HUDEP-2 (cell line): ENCODE measurements around the gene FRMD8.

Experiments
- DNase-seq, 76 experiments: peaks; one replicate each; lab custom pipeline; 2025; ENCODE audit not compliant: unreplicated experiment in 76 of 76; lab: John Stamatoyannopoulos, UW

Gene FRMD8

GRCh38 chr11:65432686-65433582, 46.5 kb downstream of the FRMD8 start:
- peak in 23 of 76 experiments; percentile 25 to 64 (median 40) for DNase-seq

GRCh38 chr11:65433657-65434056, 47.2 kb downstream of the FRMD8 start:
- DNase-seq, result no peak

- DNase-seq, result peak in 7 of 76 experiments; percentile 14 to 46 (median 29)
Measured at GRCh38 chr11:65434057-65434666, 47.7 kb downstream of the FRMD8 start.

GRCh38 chr11:65434667-65435410, 48.4 kb downstream of the FRMD8 start:
- DNase-seq, result no peak

- no peak for DNase-seq
Measured at GRCh38 chr11:65435411-65435931, 49.0 kb downstream of the FRMD8 start.

GRCh38 chr11:65435981-65436411, 49.6 kb downstream of the FRMD8 start:
- DNase-seq, result no peak

GRCh38 chr11:65436412-65437032, 50.1 kb downstream of the FRMD8 start:
- DNase-seq, result no peak

- no peak for DNase-seq
Measured at GRCh38 chr11:65437436-65438227, 51.2 kb downstream of the FRMD8 start.

- DNase-seq, result no peak
Measured at GRCh38 chr11:65438257-65439151, 52.1 kb downstream of the FRMD8 start.

GRCh38 chr11:65439331-65440181, 53.1 kb downstream of the FRMD8 start:
- DNase-seq, result no peak

- DNase-seq, result no peak
Measured at GRCh38 chr11:65440831-65441499, 54.5 kb downstream of the FRMD8 start.

- DNase-seq, result peak in 1 of 76 experiments; percentile 7
Measured at GRCh38 chr11:65442842-65443331, 56.5 kb downstream of the FRMD8 start.

- DNase-seq, result no peak
Measured at GRCh38 chr11:65444314-65445051, 58.0 kb downstream of the FRMD8 start.

- peak in 1 of 76 experiments; percentile 41 for DNase-seq
Measured at GRCh38 chr11:65445101-65445603, 58.7 kb downstream of the FRMD8 start.

GRCh38 chr11:65445604-65446445, 59.4 kb downstream of the FRMD8 start:
- no peak for DNase-seq
